IMR-90 (cell line): Measurements from ENCODE around the gene TRAPPC8. TPM values are rescaled to one million over a fixed set of nuclear protein-coding genes. Genes with fewer than 3 reads are reported as not detected.

Source experiments
- ATAC-seq: fragments of 200-7000 bp; cut with Tn5 transposase; 2 replicates; pipeline ENCODE4 v1.9.1; 2020; ENCODE audit warnings: low read depth, mild to moderate bottlenecking, moderate library complexity
- BruUV-seq: library from RNA; stranded (reverse); fragments of 400-500 nt; replicated peaks from 2 replicates; lab custom pipeline; 2021; lab: Mats Ljungman, UMichigan
- CTCF ChIA-PET: fragments of 300-600 bp; formaldehyde crosslinking; extraction: SDS; loops from one replicate; lab custom pipeline; 2021; ENCODE audit warnings: antibody characterized with exemption; lab: Yijun Ruan, JAX
- POLR2A ChIA-PET: fragments of 300-600 bp; sonication (Branson Sonifier 250); formaldehyde crosslinking; loops from one replicate; lab custom pipeline; 2022; ENCODE audit warnings: antibody characterized with exemption; ENCODE audit not compliant: unreplicated experiment; lab: Charles Lee
- DNase-seq: peaks from one replicate; pipeline ENCODE4 v3.0.0; 2013
- H2AFZ ChIP-seq: replicated peaks from 2 replicates; pipeline ENCODE3; 2013; ENCODE audit warnings: low read length, mild to moderate bottlenecking; ENCODE audit not compliant: poor library complexity
- H2AK5ac ChIP-seq: 2 replicates; pipeline ENCODE4 v1.6.1; 2013; ENCODE audit warnings: low read depth, low read length, inconsistent platforms
- H2AK9ac ChIP-seq: replicated peaks from 2 replicates; pipeline ENCODE3; 2013; ENCODE audit warnings: mild to moderate bottlenecking, low read depth, low read length, moderate library complexity; ENCODE audit not compliant: poor library complexity
- H2BK120ac ChIP-seq: 2 replicates; pipeline ENCODE4 v1.6.1; 2013; ENCODE audit warnings: low read depth, low read length, inconsistent platforms
- H2BK15ac ChIP-seq: 3 replicates; pipeline ENCODE4 v1.6.1; 2013; ENCODE audit warnings: low read depth, low read length, inconsistent platforms
- H2BK20ac ChIP-seq: 2 replicates; pipeline ENCODE4 v1.6.1; 2013; ENCODE audit warnings: low read depth, mild to moderate bottlenecking, inconsistent platforms, low read length, moderate library complexity
- H2BK5ac ChIP-seq: 2 replicates; pipeline ENCODE4 v1.6.1; 2013; ENCODE audit warnings: mild to moderate bottlenecking, low read depth, low read length, inconsistent platforms; ENCODE audit not compliant: poor library complexity, severe bottlenecking
- H3K14ac ChIP-seq: replicated peaks from 2 replicates; pipeline ENCODE4 v1.6.1; 2013; ENCODE audit warnings: low read depth, low read length, inconsistent platforms
- H3K18ac ChIP-seq: 2 replicates; pipeline ENCODE4 v1.6.1; 2013; ENCODE audit warnings: low read depth, low read length, control low read depth
- H3K23ac ChIP-seq: 2 replicates; pipeline ENCODE4 v1.6.1; 2013; ENCODE audit warnings: low read depth, low read length, inconsistent platforms
- H3K27ac ChIP-seq: 2 replicates; pipeline ENCODE4 v1.5.1; 2013; ENCODE audit warnings: mild to moderate bottlenecking, control low read depth, low read length; ENCODE audit not compliant: insufficient read depth
- H3K27me3 ChIP-seq: 2 replicates; pipeline ENCODE4 v1.6.1; 2013; ENCODE audit warnings: low read length; ENCODE audit not compliant: control insufficient read depth, insufficient read depth
- H3K36me3 ChIP-seq: 2 replicates; pipeline ENCODE4 v1.6.1; 2013; ENCODE audit warnings: low read length, mixed read lengths; ENCODE audit not compliant: control insufficient read depth, insufficient read depth
- H3K4ac ChIP-seq: 2 replicates; pipeline ENCODE4 v1.6.1; 2013; ENCODE audit warnings: low read depth, low read length, inconsistent platforms
- H3K4me1 ChIP-seq: 2 replicates; pipeline ENCODE4 v1.6.1; 2013; ENCODE audit warnings: low read length, mixed read lengths; ENCODE audit not compliant: control insufficient read depth, insufficient read depth
- H3K4me2 ChIP-seq: 2 replicates; pipeline ENCODE4 v1.6.1; 2013; ENCODE audit warnings: low read depth, mild to moderate bottlenecking, control low read depth, low read length, moderate library complexity
- H3K4me3 ChIP-seq: 2 replicates; pipeline ENCODE4 v1.5.1; 2013; ENCODE audit warnings: low read depth, mild to moderate bottlenecking, control low read depth, low read length, moderate library complexity; ENCODE audit not compliant: insufficient read depth
- H3K56ac ChIP-seq: 2 replicates; pipeline ENCODE4 v1.6.1; 2013; ENCODE audit warnings: low read length, inconsistent platforms; ENCODE audit not compliant: insufficient read depth; ENCODE audit errors: extremely low read depth
- H3K79me1 ChIP-seq, 2 experiments: 2 replicates each; pipeline ENCODE4 v1.6.1; 2013; ENCODE audit warnings: low read length in 2 of 2, inconsistent platforms in 1 of 2, low read depth in 1 of 2
- H3K9ac ChIP-seq: 2 replicates; pipeline ENCODE4 v1.6.1; 2013; ENCODE audit warnings: low read depth, low read length, control low read depth
- H3K9me1 ChIP-seq: 2 replicates; pipeline ENCODE4 v1.6.1; 2013; ENCODE audit warnings: low read length, inconsistent platforms; ENCODE audit not compliant: insufficient read depth
- H3K9me3 ChIP-seq: 2 replicates; pipeline ENCODE4 v1.6.1; 2013; ENCODE audit warnings: low read length; ENCODE audit not compliant: control insufficient read depth, insufficient read depth
- H4K20me1 ChIP-seq: 2 replicates; pipeline ENCODE4 v1.6.1; 2013; ENCODE audit warnings: low read length, inconsistent platforms; ENCODE audit not compliant: insufficient read depth
- H4K5ac ChIP-seq: 2 replicates; pipeline ENCODE4 v1.6.1; 2013; ENCODE audit warnings: mild to moderate bottlenecking, low read depth, low read length, control low read depth
- H4K8ac ChIP-seq, 2 experiments: 2 replicates each; pipeline ENCODE4 v1.6.1; 2013; ENCODE audit warnings: low read depth in 2 of 2, low read length in 2 of 2, control low read depth in 1 of 2, inconsistent platforms in 1 of 2
- H4K91ac ChIP-seq: 2 replicates; pipeline ENCODE4 v1.6.1; 2013; ENCODE audit warnings: low read depth, low read length, inconsistent platforms; ENCODE audit not compliant: insufficient read depth
- BHLHE40 ChIP-seq: fragments of 150-350 bp; IDR thresholded peaks from 2 replicates; pipeline ENCODE4 v1.6.1; 2016; ENCODE audit warnings: mild to moderate bottlenecking, low read depth, low read length
- CEBPB ChIP-seq: IDR thresholded peaks from 2 replicates; pipeline ENCODE4 v1.6.1; 2012; ENCODE audit warnings: low read depth, low read length, improper control_type of control experiment
- FOS ChIP-seq: fragments of 150-350 bp; IDR thresholded peaks from 2 replicates; pipeline ENCODE4 v1.6.1; 2016; ENCODE audit warnings: low read depth, low read length
- MAFK ChIP-seq: IDR thresholded peaks from 2 replicates; pipeline ENCODE4 v1.6.1; 2012; ENCODE audit warnings: low read depth, low read length, improper control_type of control experiment
- NFE2L2 ChIP-seq: fragments of 150-350 bp; IDR thresholded peaks from 2 replicates; pipeline ENCODE4 v1.6.1; 2016; ENCODE audit warnings: low read depth, mild to moderate bottlenecking, low read length
- POLR2A ChIP-seq: IDR thresholded peaks from 2 replicates; pipeline ENCODE4 v1.6.1; 2012; ENCODE audit warnings: mild to moderate bottlenecking, low read depth, low read length
- RCOR1 ChIP-seq: IDR thresholded peaks from 2 replicates; pipeline ENCODE4 v1.6.1; 2012; ENCODE audit warnings: mild to moderate bottlenecking, low read length, improper control_type of control experiment; ENCODE audit not compliant: insufficient replicate concordance
- SMC3 ChIP-seq: fragments of 150-350 bp; IDR thresholded peaks from 2 replicates; pipeline ENCODE4 v1.6.1; 2016; ENCODE audit warnings: low read depth, mild to moderate bottlenecking, antibody characterized with exemption, low read length, moderate library complexity
- WGBS, 2 experiments: methylation state at CpG; one replicate each; pipeline versions ENCODE4 v1.1.5 to v1.1.7; 2013; ENCODE audit warnings: missing lambda C conversion rate in 2 of 2; ENCODE audit not compliant: insufficient read length in 1 of 2; ENCODE audit errors: extremely low coverage in 2 of 2; 5-methylcytosine and 5-hydroxymethylcytosine counted together
- dilution Hi-C: fragments of 300-500 bp; cut with HindIII; formaldehyde crosslinking; loops from one replicate; pipeline ENCODE4 v1.14.3; 2018; ENCODE audit warnings: low sequenced_read_pairs; ENCODE audit not compliant: unreplicated experiment
- in situ Hi-C: fragments of 300-500 bp; cut with MboI; formaldehyde crosslinking; loops from 3 replicates; pipeline ENCODE4 v1.14.3; 2019; ENCODE audit warnings: low sequenced_read_pairs, inconsistent platforms, mixed read lengths
- intact Hi-C: fragments of 100-400 bp; cut with micrococcal nuclease; formaldehyde crosslinking; loops from 2 replicates; pipeline ENCODE4 v1.10.0; 2022
- polyA plus RNA-seq, 3 experiments: library from polyadenylated mRNA; depleted of rRNA; stranded (reverse); fragments of >200 nt; gene quantifications; 2 replicates each; pipeline ENCODE4 v1.2.3, GENCODE V29; 2012; ENCODE audit warnings: low replicate concordance in 1 of 3
- total RNA-seq: library from RNA; depleted of rRNA; stranded (reverse); fragments of >200 nt; gene quantifications from 2 replicates; pipeline ENCODE4 v1.2.3, GENCODE V29; 2012
- TF ChIP-seq, protein P1 (sequence below): fragments of 150-350 bp; IDR thresholded peaks from 2 replicates; pipeline ENCODE4 v1.6.1; 2016; ENCODE audit warnings: low read depth, mild to moderate bottlenecking, low read length, moderate library complexity, borderline replicate concordance

TRAPPC8 gene
- total and polyA plus RNA-seq, 2 of the 4 experiments (the other 2 are of a cell fraction) = 21.8 to 54.3 TPM

DNA sequence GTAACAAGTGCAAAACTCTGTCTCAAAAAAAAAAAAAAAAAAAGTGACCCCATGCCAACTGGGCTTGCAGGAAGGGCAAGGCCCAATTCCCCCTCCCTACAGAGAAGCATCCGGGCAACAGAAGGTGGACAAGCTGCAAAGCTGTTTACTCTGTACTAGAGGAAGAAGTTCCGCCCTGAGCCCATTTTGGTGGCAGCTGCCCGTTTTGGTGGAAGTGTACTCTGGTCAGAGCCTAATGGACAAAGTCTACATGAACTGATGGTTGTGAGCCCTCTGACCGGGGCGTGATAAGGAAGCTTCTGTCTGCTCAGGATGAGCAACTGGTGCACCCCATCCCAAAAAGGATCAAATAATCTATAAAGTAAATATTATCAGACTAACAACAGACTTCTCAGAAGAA lies 65.0 kb downstream of the TRAPPC8 start:
- ChIA-PET POLR2A (no interaction called here), CTCF (no interaction called here)
- H3K23ac ChIP-seq = no peak overlapping the region
- H2AK9ac ChIP-seq = no peak overlapping the region
- no peak overlapping the region for H3K56ac ChIP-seq
- intact Hi-C loops = no loop called here
- no peaks in the 10 kb centered on the region for H3K27me3 ChIP-seq
- H4K91ac ChIP-seq = no peak overlapping the region
- no peak overlapping the region for H4K5ac ChIP-seq
- H3K27ac ChIP-seq = no peak overlapping the region
- in situ Hi-C loops = no loop called here
- H2AFZ ChIP-seq = no peak overlapping the region
- H3K4me3 ChIP-seq = no peak overlapping the region
- H3K79me1 ChIP-seq = peaks cover 3 to 8% of the 10 kb centered on the region in 2 experiments; a peak in 2 of 4 replicates
- H2BK15ac ChIP-seq = no peak overlapping the region
- ATAC-seq = no peak
- no peak for DNase-seq
- H3K4ac ChIP-seq = no peak overlapping the region
- no peak overlapping the region for H2BK20ac ChIP-seq
- no peaks in the 10 kb centered on the region for H4K20me1 ChIP-seq
- H3K36me3 ChIP-seq = peaks cover 17% of the 10 kb centered on the region
- H2BK120ac ChIP-seq = no peak overlapping the region
- H2BK5ac ChIP-seq = no peak overlapping the region
- no peak overlapping the region for H4K8ac ChIP-seq
- no CpG with 5 or more reads among the region's 5 CpGs for WGBS, 2 experiments
- dilution Hi-C loops = no loop called here
- no TSS peak for BruUV-seq
- no peak overlapping the region for H3K18ac ChIP-seq
- H3K14ac ChIP-seq = no peak overlapping the region
- H3K9me1 ChIP-seq = no peaks in the 10 kb centered on the region
- TF ChIP-seq POLR2A (no peak), BHLHE40 (no peak), FOS (no peak), RCOR1 (no peak), SMC3 (no peak), CEBPB (no peak), MAFK (no peak), NFE2L2 (no peak)
- TF ChIP-seq, protein P1, sequence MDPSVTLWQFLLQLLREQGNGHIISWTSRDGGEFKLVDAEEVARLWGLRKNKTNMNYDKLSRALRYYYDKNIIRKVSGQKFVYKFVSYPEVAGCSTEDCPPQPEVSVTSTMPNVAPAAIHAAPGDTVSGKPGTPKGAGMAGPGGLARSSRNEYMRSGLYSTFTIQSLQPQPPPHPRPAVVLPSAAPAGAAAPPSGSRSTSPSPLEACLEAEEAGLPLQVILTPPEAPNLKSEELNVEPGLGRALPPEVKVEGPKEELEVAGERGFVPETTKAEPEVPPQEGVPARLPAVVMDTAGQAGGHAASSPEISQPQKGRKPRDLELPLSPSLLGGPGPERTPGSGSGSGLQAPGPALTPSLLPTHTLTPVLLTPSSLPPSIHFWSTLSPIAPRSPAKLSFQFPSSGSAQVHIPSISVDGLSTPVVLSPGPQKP = no peak
- H3K9ac ChIP-seq = no peak overlapping the region
- H3K4me2 ChIP-seq = no peak overlapping the region
- no peak overlapping the region for H2AK5ac ChIP-seq
- H3K9me3 ChIP-seq = no peaks in the 10 kb centered on the region
- H3K4me1 ChIP-seq = no peaks in the 10 kb centered on the region
